Thoracic aorta (tissue), 2 donors: ENCODE data around the gene SPDYE18. TPM values are rescaled to one million over a fixed set of nuclear protein-coding genes. Genes with fewer than 3 reads are reported as not detected.
"Not testable (repeated sequence)": the region's sequence is repeated elsewhere in the genome, so short reads cannot be mapped to it uniquely, and the experiment has no call there.

ENCODE experiments used
- ATAC-seq: fragments of 150-250 bp; one replicate; pipeline ENCODE4 v1.8.0; 2017; ENCODE audit warnings: low read depth; ENCODE audit not compliant: insufficient number of reproducible peaks, low FRiP score
- DNase-seq: peaks from one replicate; pipeline ENCODE4 v3.0.0-alpha.2; 2020; ENCODE audit warnings: low spot score
- H3K27ac ChIP-seq, 2 donors: fragments of 200-600 bp; sonication (generic); 1 replicate in 1 of 2; 2 replicates in 1 of 2; pipeline ENCODE4 v1.5.1; 2016; ENCODE audit warnings: mild to moderate bottlenecking in 2 of 2, moderate library complexity in 2 of 2
- H3K27me3 ChIP-seq: fragments of 200-600 bp; sonication (generic); replicated peaks from 2 replicates; pipeline ENCODE4 v1.6.0; 2016; ENCODE audit warnings: mild to moderate bottlenecking; ENCODE audit not compliant: insufficient read depth
- H3K36me3 ChIP-seq: fragments of 200-600 bp; sonication (generic); one replicate; pipeline ENCODE4 v1.5.1; 2016
- H3K4me1 ChIP-seq, 2 donors: fragments of 200-600 bp; sonication (generic); 1 replicate in 1 of 2; 2 replicates in 1 of 2; pipeline versions ENCODE4 v1.5.1 to v1.6.0; 2016; ENCODE audit warnings: low read depth in 2 of 2, mild to moderate bottlenecking in 1 of 2; ENCODE audit not compliant: control insufficient read depth in 1 of 2
- H3K4me3 ChIP-seq: fragments of 200-600 bp; sonication (generic); 2 replicates; pipeline ENCODE4 v1.5.1; 2016; ENCODE audit warnings: mild to moderate bottlenecking
- H3K9me3 ChIP-seq: fragments of 200-600 bp; sonication (generic); 2 replicates; pipeline ENCODE4 v1.5.1; 2016
- total RNA-seq, 2 donors: library from RNA; depleted of rRNA; stranded (reverse); fragments of >200 nt; gene quantifications; one replicate each; pipeline versions ENCODE4 v1.1.0 to v1.2.3, GENCODE V29; 2016

Gene SPDYE18
- total RNA-seq, 2 donors from 2014 or later, result not detected

GRCh38 chr7:77074786-77075396 lies 12.5 kb upstream of the SPDYE18 start:
- DNase-seq, H3K4me3 ChIP-seq, H3K36me3 ChIP-seq, H3K4me1 ChIP-seq, H3K9me3 ChIP-seq, ATAC-seq, H3K27ac ChIP-seq, H3K27me3 ChIP-seq: not testable (repeated sequence)

DNA sequence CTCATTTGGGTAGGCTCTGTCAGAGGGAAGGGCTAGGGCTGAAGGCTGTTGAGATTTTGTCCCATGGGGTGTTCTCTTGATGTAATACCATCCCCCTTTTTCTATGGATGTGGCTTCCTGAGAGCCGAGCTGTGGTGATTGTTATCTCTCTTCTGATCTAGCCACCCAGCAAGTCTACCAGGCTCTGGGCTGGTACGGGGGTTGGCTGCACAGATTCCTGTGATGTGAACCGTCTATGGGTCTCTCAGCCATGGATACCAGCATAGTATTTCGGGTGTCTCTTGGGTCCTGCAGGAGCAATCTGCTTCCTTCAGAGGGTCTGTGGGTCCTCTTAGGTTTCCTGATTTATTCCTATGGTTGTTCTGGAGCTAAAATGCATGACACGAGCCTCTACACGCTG lies 8.8 kb upstream of the SPDYE18 start:
- H3K9me3 ChIP-seq, H3K4me3 ChIP-seq, DNase-seq, H3K27ac ChIP-seq, H3K4me1 ChIP-seq, ATAC-seq, H3K36me3 ChIP-seq, H3K27me3 ChIP-seq: not testable (repeated sequence)

DNA sequence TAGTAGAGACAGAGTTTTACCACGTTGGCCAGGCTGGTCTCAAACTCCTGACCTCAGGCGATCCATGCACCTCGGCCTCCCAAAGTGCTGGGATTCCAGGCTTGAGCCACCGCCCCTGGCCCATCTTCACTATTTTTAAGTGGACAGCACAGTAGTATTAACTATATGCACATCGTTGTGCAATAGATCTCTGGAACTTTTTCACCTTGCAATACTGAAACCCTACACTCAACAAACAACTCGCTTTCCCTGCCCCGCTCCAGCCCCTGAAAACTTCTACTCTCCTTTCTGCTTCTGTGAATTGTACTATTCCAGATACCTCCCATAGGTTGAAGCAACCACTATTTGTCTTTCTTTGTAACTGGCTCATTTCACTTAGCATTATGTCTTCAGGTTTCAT lies 3.5 kb upstream of the SPDYE18 start:
- not testable (repeated sequence) for H3K27ac ChIP-seq, H3K4me1 ChIP-seq, DNase-seq, ATAC-seq, H3K9me3 ChIP-seq, H3K4me3 ChIP-seq, H3K27me3 ChIP-seq, H3K36me3 ChIP-seq

DNA sequence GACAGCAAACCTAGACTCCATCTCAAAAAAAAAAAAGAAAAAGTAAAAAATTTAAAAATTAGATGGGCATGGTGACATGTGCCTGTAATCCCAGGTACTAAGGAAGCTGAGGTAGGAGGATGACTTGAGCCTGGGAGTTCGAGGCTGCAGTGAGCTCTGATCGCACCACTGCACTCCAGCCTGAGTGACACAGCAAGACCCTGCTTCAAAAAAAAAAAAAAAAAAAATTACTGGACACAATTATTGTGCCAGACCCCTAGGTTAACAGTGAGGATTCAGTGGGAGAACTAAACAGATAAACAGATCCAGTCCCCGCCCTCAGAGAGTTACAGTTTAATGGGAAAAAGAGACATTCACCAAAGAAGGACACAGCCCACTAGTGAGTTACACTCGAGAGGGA lies 1.4 kb upstream of the SPDYE18 start:
- not testable (repeated sequence) for ATAC-seq, H3K27ac ChIP-seq, H3K36me3 ChIP-seq, H3K27me3 ChIP-seq, DNase-seq, H3K4me1 ChIP-seq, H3K9me3 ChIP-seq, H3K4me3 ChIP-seq

DNA sequence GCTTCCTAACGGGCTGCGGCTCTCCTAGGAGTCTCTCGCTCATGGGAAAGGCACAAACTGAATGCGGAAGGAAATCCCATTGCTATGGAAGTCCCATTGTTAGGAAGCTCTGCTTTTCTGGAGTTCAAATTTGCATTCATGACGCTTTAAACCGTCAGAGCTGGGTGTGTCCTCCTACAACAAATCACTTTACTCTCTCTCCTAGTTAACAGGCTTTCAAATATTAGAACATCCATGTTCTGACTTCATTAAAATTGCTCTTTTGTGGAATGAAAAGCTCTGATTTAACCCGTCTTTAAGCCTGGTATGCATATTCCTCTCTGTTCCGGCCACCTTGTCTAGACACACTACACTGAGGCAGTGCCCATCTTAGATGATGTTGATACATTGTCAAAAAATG lies 30.1 kb downstream of the SPDYE18 start, which contains the start of gene SPDYE17:
TSS of gene SPDYE17 (minus strand) at position 101 of the 400 bp plus-strand sequence. CDS start 1,791 bp downstream, outside the sequence.
- not testable (repeated sequence) for H3K9me3 ChIP-seq, H3K4me3 ChIP-seq, H3K27ac ChIP-seq, H3K4me1 ChIP-seq, ATAC-seq, H3K36me3 ChIP-seq, DNase-seq, H3K27me3 ChIP-seq

DNA sequence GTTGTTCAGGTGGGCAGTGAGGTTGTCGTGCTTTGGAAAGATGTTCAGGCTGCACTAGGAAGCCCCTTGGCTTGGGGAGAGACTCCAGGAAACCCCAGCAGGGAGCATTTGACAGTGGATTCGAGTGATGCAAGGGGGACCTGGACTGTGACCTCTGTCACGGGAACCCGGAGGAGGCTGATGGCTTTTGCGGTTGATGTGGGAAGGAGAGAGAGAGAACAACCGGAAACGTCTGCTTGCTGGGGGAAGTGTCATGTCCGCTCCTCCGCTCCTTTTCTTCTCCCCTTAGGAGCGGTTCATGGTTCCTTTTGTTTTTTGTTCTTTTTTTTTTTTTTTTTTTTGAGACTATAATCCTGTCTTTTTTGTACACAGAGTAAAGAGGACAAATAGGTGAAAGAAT lies 36.0 kb downstream of the SPDYE18 start:
- not testable (repeated sequence) for H3K27me3 ChIP-seq, H3K4me1 ChIP-seq, H3K4me3 ChIP-seq, ATAC-seq, H3K27ac ChIP-seq, DNase-seq, H3K9me3 ChIP-seq, H3K36me3 ChIP-seq

- H3K4me1 ChIP-seq, H3K9me3 ChIP-seq, DNase-seq, H3K27me3 ChIP-seq, H3K36me3 ChIP-seq, ATAC-seq, H3K4me3 ChIP-seq, H3K27ac ChIP-seq: not testable (repeated sequence)
These were observed 52.2 kb downstream of the SPDYE18 start for GRCh38 chr7:77010074-77010680.

DNA sequence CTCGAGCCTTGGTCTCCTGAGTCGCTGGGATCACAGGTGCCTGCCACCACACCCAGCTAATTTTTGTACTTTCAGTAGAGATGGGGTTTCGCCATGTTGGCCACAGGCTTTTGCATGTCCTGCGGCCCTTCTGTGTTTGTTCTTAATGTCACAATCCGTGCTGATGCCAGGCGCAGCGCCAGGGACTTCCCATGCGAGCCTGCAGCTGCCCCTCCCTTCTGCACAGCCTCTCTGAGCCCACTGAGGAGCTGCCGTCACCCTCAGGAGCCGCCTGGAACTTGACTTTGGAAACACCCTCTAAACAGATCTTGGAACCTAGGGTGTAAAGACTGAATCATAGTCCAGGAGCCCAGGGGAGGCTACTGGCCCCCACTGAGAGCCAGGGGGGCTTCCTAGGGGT lies 54.4 kb downstream of the SPDYE18 start:
- peak; percentile 83 for ATAC-seq
- not testable (repeated sequence) for H3K27me3 ChIP-seq, H3K4me1 ChIP-seq, H3K9me3 ChIP-seq, H3K4me3 ChIP-seq, H3K36me3 ChIP-seq, DNase-seq
- H3K27ac ChIP-seq, result peak overlapping the region in 1 of 2 donors; percentile 17

- not testable (repeated sequence) for H3K27me3 ChIP-seq, H3K4me3 ChIP-seq, H3K36me3 ChIP-seq, H3K27ac ChIP-seq, H3K9me3 ChIP-seq, ATAC-seq, H3K4me1 ChIP-seq, DNase-seq
These were observed 55.9 kb downstream of the SPDYE18 start for GRCh38 chr7:77006127-77007110.

DNA sequence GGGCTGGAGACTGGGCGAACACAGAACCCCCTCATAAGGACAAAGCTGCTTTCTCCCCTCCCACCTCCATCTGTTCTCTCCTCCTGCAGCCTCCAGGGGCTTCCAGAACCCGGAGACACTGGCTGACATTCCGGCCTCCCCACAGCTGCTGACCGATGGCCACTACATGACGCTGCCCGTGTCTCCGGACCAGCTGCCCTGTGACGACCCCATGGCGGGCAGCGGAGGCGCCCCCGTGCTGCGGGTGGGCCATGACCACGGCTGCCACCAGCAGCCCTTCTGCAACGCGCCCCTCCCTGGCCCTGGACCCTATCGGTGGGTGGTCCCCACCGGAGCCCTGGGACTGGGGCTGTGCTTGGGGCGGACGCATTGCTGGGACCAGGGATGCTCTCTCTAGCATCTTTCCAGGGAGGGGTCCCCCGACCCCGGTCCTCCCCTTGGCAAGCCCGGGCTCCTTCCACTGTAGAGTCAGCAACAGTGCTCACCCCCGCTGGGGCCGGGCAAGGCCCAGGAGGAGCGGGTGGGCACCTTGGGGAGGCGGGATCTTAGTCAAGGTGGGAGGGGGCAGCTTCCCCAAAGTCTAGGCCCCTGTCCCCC lies 56.8 kb downstream of the SPDYE18 start:
- not testable (repeated sequence) for H3K27ac ChIP-seq, H3K36me3 ChIP-seq, H3K9me3 ChIP-seq, DNase-seq, ATAC-seq, H3K27me3 ChIP-seq, H3K4me1 ChIP-seq, H3K4me3 ChIP-seq

- not testable (repeated sequence) for H3K4me3 ChIP-seq, DNase-seq, H3K27ac ChIP-seq, H3K9me3 ChIP-seq, H3K4me1 ChIP-seq, H3K36me3 ChIP-seq, ATAC-seq, H3K27me3 ChIP-seq
These were observed 58.2 kb downstream of the SPDYE18 start for GRCh38 chr7:77004151-77004550.

GRCh38 chr7:77003241-77003640 lies 59.1 kb downstream of the SPDYE18 start:
- H3K27ac ChIP-seq, H3K36me3 ChIP-seq, DNase-seq, ATAC-seq, H3K4me1 ChIP-seq, H3K4me3 ChIP-seq, H3K27me3 ChIP-seq, H3K9me3 ChIP-seq: not testable (repeated sequence)
